HG03558 (cell line): ENCODE results near the gene C20orf202.
"Not testable (repeated sequence)": the region's sequence is repeated elsewhere in the genome, so short reads cannot be mapped to it uniquely, and the experiment has no call there.

Experiments used
- ATAC-seq: cut with Tn5 transposase; IDR thresholded peaks from one replicate; pipeline ENCODE4 v1.9.1; 2021; ENCODE audit warnings: moderate number of reproducible peaks; ENCODE audit not compliant: unreplicated experiment; ENCODE audit errors: extremely low read depth

Gene C20orf202

GRCh38 chr20:1206366-1207148 lies 3.3 kb downstream of the C20orf202 start:
- no peak for ATAC-seq

GRCh38 chr20:1207293-1207878 lies 4.1 kb downstream of the C20orf202 start:
- ATAC-seq: no peak

GRCh38 chr20:1209447-1210387 lies 6.5 kb downstream of the C20orf202 start:
- no peak for ATAC-seq

- ATAC-seq: no peak
These were observed 7.2 kb downstream of the C20orf202 start for GRCh38 chr20:1210501-1210900.

- no peak for ATAC-seq
These were observed 8.8 kb downstream of the C20orf202 start for GRCh38 chr20:1212023-1212422.

- ATAC-seq: no peak
These were observed 9.5 kb downstream of the C20orf202 start for GRCh38 chr20:1212607-1213396.

- ATAC-seq: no peak
These were observed 11.6 kb downstream of the C20orf202 start for GRCh38 chr20:1214838-1215261.

GRCh38 chr20:1215386-1216170 lies 12.3 kb downstream of the C20orf202 start:
- no peak for ATAC-seq

- not testable (repeated sequence) for ATAC-seq
These were observed 13.5 kb downstream of the C20orf202 start for GRCh38 chr20:1216527-1217427.

- not testable (repeated sequence) for ATAC-seq
These were observed 19.5 kb downstream of the C20orf202 start for GRCh38 chr20:1222750-1223149.

GRCh38 chr20:1224205-1224890 lies 21.1 kb downstream of the C20orf202 start:
- ATAC-seq: no peak

- ATAC-seq: no peak
These were observed 22.1 kb downstream of the C20orf202 start for GRCh38 chr20:1225263-1225782.

- ATAC-seq: no peak
These were observed 22.8 kb downstream of the C20orf202 start, which contains the start of gene RAD21L1 for GRCh38 chr20:1225783-1226654. Gene RAD21L1 (plus strand): TSS chr20:1226044. CDS start chr20:1228454, 2,410 bp downstream.

- ATAC-seq: no peak
These were observed 26.3 kb downstream of the C20orf202 start for GRCh38 chr20:1229541-1229940.

GRCh38 chr20:1232286-1233111 lies 29.2 kb downstream of the C20orf202 start:
- no peak for ATAC-seq

GRCh38 chr20:1240549-1240948 lies 37.3 kb downstream of the C20orf202 start:
- no peak for ATAC-seq
